ENCODE results near the gene PLA2G5. TPM values are rescaled to one million over a fixed set of nuclear protein-coding genes. Genes with fewer than 3 reads are reported as not detected.

The PLA2G5 gene
- total RNA-seq, 2 experiments from 2014 or later: not detected

GRCh38 chr1:20061866-20062265 lies 8.1 kb upstream of the PLA2G5 start:
- Mint-ChIP-seq H3K4me3 (no peak overlapping the region), H3K27me3 (peaks cover 7% of the 10 kb centered on the region), H3K9me3 (no peaks in the 10 kb centered on the region), H3K27ac (no peak overlapping the region), H3K36me3 (ENCODE audit: low read depth) (no peaks in the 10 kb centered on the region), H3K4me1 (ENCODE audit: low read depth) (peaks cover 25% of the 10 kb centered on the region)
- ChIA-PET POLR2A (no interaction called here), CTCF (no interaction called here)
- intact Hi-C loops (cut with micrococcal nuclease): no loop called here
- TF ChIP-seq CTCF (IDR thresholded peaks at IDR 0.05): no peak
- DNase-seq: no peak
- no peak for ATAC-seq

GRCh38 chr1:20063861-20064292 lies 6.1 kb upstream of the PLA2G5 start:
- DNase-seq (no peak), ATAC-seq (no peak)
- Mint-ChIP-seq H3K4me1 (ENCODE audit: low read depth) (peaks cover 13% of the 10 kb centered on the region), H3K36me3 (ENCODE audit: low read depth) (no peaks in the 10 kb centered on the region), H3K4me3 (no peak overlapping the region), H3K9me3 (no peaks in the 10 kb centered on the region), H3K27me3 (peaks cover 7% of the 10 kb centered on the region), H3K27ac (no peak overlapping the region)
- intact Hi-C loops (cut with micrococcal nuclease): no loop called here
- ChIA-PET POLR2A (no interaction called here), CTCF (interaction anchor here (1.2 kb wide), 1 partner anchor 430 kb away, joined by 3 read pairs; no protein-coding TSS in a partner anchor)
- no peak for TF ChIP-seq CTCF (IDR thresholded peaks at IDR 0.05)

GRCh38 chr1:20068722-20069121 lies 1.3 kb upstream of the PLA2G5 start:
- CTCF ChIA-PET: no interaction called here
- no peaks in the 10 kb centered on the region for H3K9me3 Mint-ChIP-seq
- H3K27ac Mint-ChIP-seq: no peak overlapping the region
- intact Hi-C loops (cut with micrococcal nuclease): no loop called here
- DNase-seq (no peak), ATAC-seq (no peak)
- no peaks in the 10 kb centered on the region for H3K4me1 Mint-ChIP-seq (ENCODE audit: low read depth)
- H3K36me3 Mint-ChIP-seq (ENCODE audit: low read depth): no peaks in the 10 kb centered on the region
- no peak overlapping the region for H3K4me3 Mint-ChIP-seq
- TF ChIP-seq CTCF (IDR thresholded peaks at IDR 0.05): no peak
- POLR2A ChIA-PET: no interaction called here
- peaks cover 8% of the 10 kb centered on the region for H3K27me3 Mint-ChIP-seq

- Mint-ChIP-seq H3K4me1 (ENCODE audit: low read depth) (no peaks in the 10 kb centered on the region), H3K27me3 (peaks cover 6% of the 10 kb centered on the region)
- ATAC-seq: no peak
These were observed 363 bp downstream of the PLA2G5 start for GRCh38 chr1:20070357-20070756.

GRCh38 chr1:20071416-20071815 lies 1.4 kb downstream of the PLA2G5 start:
- intact Hi-C loops (cut with micrococcal nuclease): no loop called here
- Mint-ChIP-seq H3K27me3 (peaks cover 2% of the 10 kb centered on the region), H3K4me3 (no peak overlapping the region), H3K4me1 (ENCODE audit: low read depth) (no peaks in the 10 kb centered on the region), H3K36me3 (ENCODE audit: low read depth) (no peaks in the 10 kb centered on the region), H3K27ac (no peak overlapping the region), H3K9me3 (no peaks in the 10 kb centered on the region)
- no peak for DNase-seq
- no peak for ATAC-seq
- ChIA-PET POLR2A (interaction anchor here (0.9 kb wide), 1 partner anchor 9 kb away, joined by 3 read pairs; no protein-coding TSS in a partner anchor), CTCF (no interaction called here)
- no peak for TF ChIP-seq CTCF (IDR thresholded peaks at IDR 0.05)

More at GRCh38 chr1:20070357-20070756, 363 bp downstream of the PLA2G5 start:
- TF ChIP-seq CTCF (IDR thresholded peaks at IDR 0.05): no peak
- DNase-seq: no peak
- ChIA-PET POLR2A (no interaction called here), CTCF (interaction anchor here (1.5 kb wide), 1 partner anchor 12 kb away, joined by 3 read pairs; no protein-coding TSS in a partner anchor)
- no peak overlapping the region for H3K4me3 Mint-ChIP-seq
- no peaks in the 10 kb centered on the region for H3K36me3 Mint-ChIP-seq (ENCODE audit: low read depth)
- intact Hi-C loops (cut with micrococcal nuclease): no loop called here
- no peak overlapping the region for H3K27ac Mint-ChIP-seq
- H3K9me3 Mint-ChIP-seq: no peaks in the 10 kb centered on the region

Measured in activated CD8-positive, alpha-beta T cell treated with anti-CD3 and anti-CD28 coated beads for 36 hours (primary cell).